ENCODE results near the gene PDLIM7.

PDLIM7 gene

GRCh38 chr5:177468685-177469628 lies 28.4 kb downstream of the PDLIM7 start:
- H3K4me2 ChIP-seq (ENCODE audit: low read length): no peak overlapping the region

GRCh38 chr5:177468329-177468684 lies 29.1 kb downstream of the PDLIM7 start:
- H3K27ac ChIP-seq (ENCODE audit: low read length): no peak overlapping the region
- no peak overlapping the region for H3K4me3 ChIP-seq (ENCODE audit: low read length)
- peaks cover 35% of the 10 kb centered on the region for H3K79me2 ChIP-seq (ENCODE audit: low read length)
- H3K4me2 ChIP-seq (ENCODE audit: low read length): no peak overlapping the region
- H3K36me3 ChIP-seq (replicated peaks; ENCODE audit: low read depth, low read length): peaks cover 27% of the 10 kb centered on the region
- H3K9me3 ChIP-seq (ENCODE audit: insufficient read depth, low read length): 0 out of 2 replicates have a peak, but pooled peaks cover 3% of the 10 kb centered on the region
- H3K4me1 ChIP-seq (ENCODE audit: low read length): peaks cover 6% of the 10 kb centered on the region
- peaks cover 33% of the 10 kb centered on the region for H4K20me1 ChIP-seq (ENCODE audit: insufficient read depth, low read length)
- no peaks in the 10 kb centered on the region for H3K27me3 ChIP-seq (ENCODE audit: low read depth, low read length)
- no peak for TF ChIP-seq CTCF (IDR thresholded peaks at IDR 0.05; ENCODE audit: low read depth, low read length)
- TF ChIP-seq EZH2phosphoT487 (IDR thresholded peaks at IDR 0.05; ENCODE audit: low read depth): no peak
- no peak overlapping the region for H2AFZ ChIP-seq (ENCODE audit: low read depth, low read length)
- no peak overlapping the region for H3K9ac ChIP-seq (ENCODE audit: low read length)

More at GRCh38 chr5:177468685-177469628, 28.4 kb downstream of the PDLIM7 start:
- 0 out of 2 replicates have a peak, but pooled peaks cover 3% of the 10 kb centered on the region for H3K9me3 ChIP-seq (ENCODE audit: insufficient read depth, low read length)
- no peaks in the 10 kb centered on the region for H3K27me3 ChIP-seq (ENCODE audit: low read depth, low read length)
- TF ChIP-seq EZH2phosphoT487 (IDR thresholded peaks at IDR 0.05; ENCODE audit: low read depth): no peak
- TF ChIP-seq CTCF (IDR thresholded peaks at IDR 0.05; ENCODE audit: low read depth, low read length): no peak
- H3K4me1 ChIP-seq (ENCODE audit: low read length): peaks cover 8% of the 10 kb centered on the region
- H3K4me3 ChIP-seq (ENCODE audit: low read length): no peak overlapping the region
- peaks cover 35% of the 10 kb centered on the region for H3K79me2 ChIP-seq (ENCODE audit: low read length)
- H3K9ac ChIP-seq (ENCODE audit: low read length): no peak overlapping the region
- H3K36me3 ChIP-seq (replicated peaks; ENCODE audit: low read depth, low read length): peaks cover 23% of the 10 kb centered on the region
- no peak overlapping the region for H2AFZ ChIP-seq (ENCODE audit: low read depth, low read length)
- H3K27ac ChIP-seq (ENCODE audit: low read length): no peak overlapping the region
- H4K20me1 ChIP-seq (ENCODE audit: insufficient read depth, low read length): peaks cover 33% of the 10 kb centered on the region

- no peak overlapping the region for H3K4me3 ChIP-seq (ENCODE audit: low read length)
- peaks cover 31% of the 10 kb centered on the region for H3K79me2 ChIP-seq (ENCODE audit: low read length)
- peaks cover 33% of the 10 kb centered on the region for H4K20me1 ChIP-seq (ENCODE audit: insufficient read depth, low read length)
- no peak overlapping the region for H3K9ac ChIP-seq (ENCODE audit: low read length)
- H3K36me3 ChIP-seq (replicated peaks; ENCODE audit: low read depth, low read length): peaks cover 27% of the 10 kb centered on the region
- no peak overlapping the region for H3K27ac ChIP-seq (ENCODE audit: low read length)
- H3K4me1 ChIP-seq (ENCODE audit: low read length): peaks cover 6% of the 10 kb centered on the region
- TF ChIP-seq EZH2phosphoT487 (IDR thresholded peaks at IDR 0.05; ENCODE audit: low read depth): no peak
- no peak for TF ChIP-seq CTCF (IDR thresholded peaks at IDR 0.05; ENCODE audit: low read depth, low read length)
- H3K9me3 ChIP-seq (ENCODE audit: insufficient read depth, low read length): 0 out of 2 replicates have a peak, but pooled peaks cover 3% of the 10 kb centered on the region
- H3K27me3 ChIP-seq (ENCODE audit: low read depth, low read length): no peaks in the 10 kb centered on the region
- no peak overlapping the region for H3K4me2 ChIP-seq (ENCODE audit: low read length)
- no peak overlapping the region for H2AFZ ChIP-seq (ENCODE audit: low read depth, low read length)
These were observed 30.0 kb downstream of the PDLIM7 start for GRCh38 chr5:177467436-177467835.

- H3K4me2 ChIP-seq (ENCODE audit: low read length): no peak overlapping the region
- peaks cover 27% of the 10 kb centered on the region for H3K36me3 ChIP-seq (replicated peaks; ENCODE audit: low read depth, low read length)
These were observed 30.5 kb downstream of the PDLIM7 start for GRCh38 chr5:177466861-177467260.

More at GRCh38 chr5:177466861-177467260, 30.5 kb downstream of the PDLIM7 start:
- Histone ChIP-seq H2AFZ (ENCODE audit: low read depth, low read length) (no peak overlapping the region), H3K4me1 (ENCODE audit: low read length) (peaks cover 2% of the 10 kb centered on the region), H3K9ac (ENCODE audit: low read length) (no peak overlapping the region), H3K79me2 (ENCODE audit: low read length) (peaks cover 25% of the 10 kb centered on the region), H3K27ac (ENCODE audit: low read length) (no peak overlapping the region), H4K20me1 (ENCODE audit: insufficient read depth, low read length) (peaks cover 30% of the 10 kb centered on the region), H3K4me3 (ENCODE audit: low read length) (no peak overlapping the region), H3K27me3 (ENCODE audit: low read depth, low read length) (no peaks in the 10 kb centered on the region), H3K9me3 (ENCODE audit: insufficient read depth, low read length) (0 out of 2 replicates have a peak, but pooled peaks cover 3% of the 10 kb centered on the region)
- TF ChIP-seq EZH2phosphoT487 (IDR thresholded peaks at IDR 0.05; ENCODE audit: low read depth): no peak
- no peak for TF ChIP-seq CTCF (IDR thresholded peaks at IDR 0.05; ENCODE audit: low read depth, low read length)

Measured in OCI-LY3 (cell line).